Right hindlimb (tissue), 1 donor: ENCODE results near the gene FAM83B.
"Not testable (repeated sequence)": the region's sequence is repeated elsewhere in the genome, so short reads cannot be mapped to it uniquely, and the experiment has no call there.

ENCODE experiments used
- DNase-seq: peaks from one replicate; pipeline ENCODE4 v3.0.0-alpha.2; 2018

Gene FAM83B

GRCh38 chr6:54900666-54901065 is 54.1 kb downstream of the FAM83B start:
- DNase-seq: no peak

GRCh38 chr6:54903884-54904283 is 57.3 kb downstream of the FAM83B start:
- DNase-seq: no peak

GRCh38 chr6:54907355-54907754 is 60.8 kb downstream of the FAM83B start:
- DNase-seq: no peak

- no peak for DNase-seq
Measured at GRCh38 chr6:54909184-54909583, 62.6 kb downstream of the FAM83B start.

GRCh38 chr6:54910431-54910884 is 63.9 kb downstream of the FAM83B start:
- peak; percentile 9 for DNase-seq

- no peak for DNase-seq
Measured at GRCh38 chr6:54910921-54911320, 64.3 kb downstream of the FAM83B start.

GRCh38 chr6:54913211-54913610 is 66.6 kb downstream of the FAM83B start:
- DNase-seq: no peak

- DNase-seq: no peak
Measured at GRCh38 chr6:54916858-54917257, 70.3 kb downstream of the FAM83B start.

- no peak for DNase-seq
Measured at GRCh38 chr6:54920628-54921027, 74.1 kb downstream of the FAM83B start.

GRCh38 chr6:54921891-54922290 is 75.3 kb downstream of the FAM83B start:
- DNase-seq: no peak

- no peak for DNase-seq
Measured at GRCh38 chr6:54929245-54929909, 82.8 kb downstream of the FAM83B start.

- DNase-seq: no peak
Measured at GRCh38 chr6:54932622-54933021, 86.1 kb downstream of the FAM83B start.

- DNase-seq: no peak
Measured at GRCh38 chr6:54935739-54936138, 89.2 kb downstream of the FAM83B start.

- DNase-seq: no peak
Measured at GRCh38 chr6:54937371-54937770, 90.8 kb downstream of the FAM83B start.

GRCh38 chr6:54957698-54958097 is 111.1 kb downstream of the FAM83B start:
- DNase-seq: no peak

- DNase-seq: no peak
Measured at GRCh38 chr6:54958446-54958845, 111.9 kb downstream of the FAM83B start.

GRCh38 chr6:54959820-54960219 is 113.2 kb downstream of the FAM83B start:
- no peak for DNase-seq

GRCh38 chr6:54961372-54961771 is 114.8 kb downstream of the FAM83B start:
- not testable (repeated sequence) for DNase-seq

GRCh38 chr6:54970337-54970736 is 123.8 kb downstream of the FAM83B start:
- no peak for DNase-seq

GRCh38 chr6:54971825-54972224 is 125.3 kb downstream of the FAM83B start:
- no peak for DNase-seq

- DNase-seq: not testable (repeated sequence)
Measured at GRCh38 chr6:54979161-54979560, 132.6 kb downstream of the FAM83B start.

GRCh38 chr6:54980511-54981275 is 134.1 kb downstream of the FAM83B start:
- no peak for DNase-seq

- DNase-seq: no peak
Measured at GRCh38 chr6:54981276-54981609, 134.7 kb downstream of the FAM83B start.

GRCh38 chr6:54981647-54982046 is 135.1 kb downstream of the FAM83B start:
- DNase-seq: no peak
